Endothelial cell of umbilical vein (primary cell): ENCODE results near the gene ARPP19.

ENCODE experiments used
- CTCF ChIP-seq, 2 donors: IDR thresholded peaks; 1 replicate in 1 of 2; 2 replicates in 1 of 2; pipeline ENCODE4 v1.5.1; 2011; ENCODE audit warnings: low read length in 2 of 2, mild to moderate bottlenecking in 2 of 2, moderate library complexity in 2 of 2, control low read depth in 1 of 2, inconsistent platforms in 1 of 2, low read depth in 1 of 2; ENCODE audit not compliant: insufficient read depth in 1 of 2; ENCODE audit errors: extremely low read depth in 1 of 2
- EZH2 ChIP-seq: IDR thresholded peaks from 2 replicates; pipeline ENCODE4 v1.6.1; 2012; ENCODE audit warnings: borderline replicate concordance, low read depth, mild to moderate bottlenecking, moderate library complexity, low read length, inconsistent platforms; ENCODE audit not compliant: severe bottlenecking
- FOS ChIP-seq: IDR thresholded peaks from 2 replicates; pipeline ENCODE4 v1.6.1; 2011; ENCODE audit warnings: mild to moderate bottlenecking, low read length, moderate library complexity, borderline replicate concordance; ENCODE audit not compliant: insufficient read depth
- TF ChIP-seq, protein P1 (sequence below): IDR thresholded peaks from 2 replicates; pipeline ENCODE4 v1.6.1; 2011; ENCODE audit not compliant: insufficient read depth, insufficient read length

GRCh38 chr15:52527911-52528563 is 40.8 kb downstream of the ARPP19 start:
- no peak for TF ChIP-seq EZH2
- no peak for TF ChIP-seq CTCF (IDR thresholded peaks at IDR 0.05; ENCODE audit: extremely low read depth in 1 of 2, insufficient read depth in 1 of 2, low read depth in 1 of 2, low read length in 2 of 2)
- TF ChIP-seq, protein P1, sequence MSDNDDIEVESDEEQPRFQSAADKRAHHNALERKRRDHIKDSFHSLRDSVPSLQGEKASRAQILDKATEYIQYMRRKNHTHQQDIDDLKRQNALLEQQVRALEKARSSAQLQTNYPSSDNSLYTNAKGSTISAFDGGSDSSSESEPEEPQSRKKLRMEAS: no peak
- TF ChIP-seq FOS: no peak
